ENCODE measurements around the gene PLCL1. TPM values are rescaled to one million over a fixed set of nuclear protein-coding genes. Genes with fewer than 3 reads are reported as not detected.

PLCL1 gene
- polyA plus RNA-seq, 3 donors, result 0.69 to 1.4 (median 0.79) TPM

- Histone ChIP-seq H3K4me1 (ENCODE audit: control insufficient read depth in 1 of 2, insufficient read depth in 2 of 2, low read length in 2 of 2) (no peaks in the 10 kb centered on the region), H3K4me2 (replicated peaks; ENCODE audit: extremely low read depth, low read length, poor library complexity, severe bottlenecking) (no peak overlapping the region), H3K36me3 (replicated peaks in 1 of 2; ENCODE audit: control insufficient read depth in 1 of 2, insufficient read depth in 2 of 2, low read length in 2 of 2) (no peaks in the 10 kb centered on the region), H2AFZ (ENCODE audit: insufficient read depth, low read depth, low read length, poor library complexity, severe bottlenecking) (no peak overlapping the region), H4K20me1 (ENCODE audit: insufficient read depth, low read length) (no peaks in the 10 kb centered on the region), H3K27me3 (ENCODE audit: control insufficient read depth in 2 of 2, insufficient read depth in 2 of 2, low read length in 2 of 2) (no peaks in the 10 kb centered on the region), H3K79me2 (ENCODE audit: insufficient read depth, low read length) (no peaks in the 10 kb centered on the region), H3K4me3 (replicated peaks in 1 of 3; ENCODE audit: low read depth in 2 of 3, low read length in 3 of 3) (no peak overlapping the region), H3K9me3 (replicated peaks in 1 of 2; ENCODE audit: control insufficient read depth in 1 of 2, insufficient read depth in 1 of 2, low read length in 2 of 2) (no peaks in the 10 kb centered on the region), H3K9ac (ENCODE audit: insufficient read depth, low read length, poor library complexity, severe bottlenecking) (no peak overlapping the region), H3K27ac (ENCODE audit: low read depth in 1 of 2, low read length in 2 of 2) (no peak overlapping the region)
- no peak overlapping the region for H3K27ac Mint-ChIP-seq
- intact Hi-C loops (cut with micrococcal nuclease), result no loop called here
- no peak overlapping the region for H3K4me3 Mint-ChIP-seq
- WGBS (ENCODE audit: insufficient coverage), result 80% methylated on average over 1 of the region's 2 CpGs
- no peaks in the 10 kb centered on the region for H3K4me1 Mint-ChIP-seq
- H3K36me3 Mint-ChIP-seq, result no peaks in the 10 kb centered on the region
- peaks cover 0 to 2% (median 0%) of the 10 kb centered on the region in 7 donors for H3K9me3 Mint-ChIP-seq
- no peak for DNase-seq
- H3K27me3 Mint-ChIP-seq (ENCODE audit: low read depth in 3 of 3), result peaks cover 0 to 5% (median 2%) of the 10 kb centered on the region in 3 donors
- TF ChIP-seq, protein P1, sequence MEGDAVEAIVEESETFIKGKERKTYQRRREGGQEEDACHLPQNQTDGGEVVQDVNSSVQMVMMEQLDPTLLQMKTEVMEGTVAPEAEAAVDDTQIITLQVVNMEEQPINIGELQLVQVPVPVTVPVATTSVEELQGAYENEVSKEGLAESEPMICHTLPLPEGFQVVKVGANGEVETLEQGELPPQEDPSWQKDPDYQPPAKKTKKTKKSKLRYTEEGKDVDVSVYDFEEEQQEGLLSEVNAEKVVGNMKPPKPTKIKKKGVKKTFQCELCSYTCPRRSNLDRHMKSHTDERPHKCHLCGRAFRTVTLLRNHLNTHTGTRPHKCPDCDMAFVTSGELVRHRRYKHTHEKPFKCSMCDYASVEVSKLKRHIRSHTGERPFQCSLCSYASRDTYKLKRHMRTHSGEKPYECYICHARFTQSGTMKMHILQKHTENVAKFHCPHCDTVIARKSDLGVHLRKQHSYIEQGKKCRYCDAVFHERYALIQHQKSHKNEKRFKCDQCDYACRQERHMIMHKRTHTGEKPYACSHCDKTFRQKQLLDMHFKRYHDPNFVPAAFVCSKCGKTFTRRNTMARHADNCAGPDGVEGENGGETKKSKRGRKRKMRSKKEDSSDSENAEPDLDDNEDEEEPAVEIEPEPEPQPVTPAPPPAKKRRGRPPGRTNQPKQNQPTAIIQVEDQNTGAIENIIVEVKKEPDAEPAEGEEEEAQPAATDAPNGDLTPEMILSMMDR (IDR thresholded peaks at IDR 0.05), result no peak
These were observed 363.0 kb downstream of the PLCL1 start for GRCh38 chr2:198167346-198167745.

DNA sequence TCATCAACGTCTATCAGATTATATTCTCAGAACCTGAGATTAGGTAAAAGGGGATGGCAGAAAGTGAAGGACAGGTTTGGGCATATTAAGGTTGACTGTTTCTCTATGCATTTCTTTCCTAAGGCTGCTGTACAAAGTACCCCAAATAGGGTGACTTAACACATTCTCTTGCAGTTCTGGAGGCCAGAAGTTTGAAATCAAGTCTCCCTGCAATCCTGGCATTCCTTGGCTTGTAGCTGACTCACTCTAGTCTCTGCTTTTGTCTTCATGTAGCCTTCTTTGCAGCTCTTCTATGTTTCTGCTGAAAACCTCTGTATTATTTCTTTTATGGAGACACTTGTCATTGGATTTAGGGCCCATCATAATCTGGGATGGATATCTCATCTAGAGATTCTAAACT is 364.3 kb downstream of the PLCL1 start:
- intact Hi-C loops (cut with micrococcal nuclease), result no loop called here
- Histone ChIP-seq H4K20me1 (ENCODE audit: insufficient read depth, low read length) (no peaks in the 10 kb centered on the region), H3K27ac (ENCODE audit: low read depth in 1 of 2, low read length in 2 of 2) (no peak overlapping the region), H3K79me2 (ENCODE audit: insufficient read depth, low read length) (no peaks in the 10 kb centered on the region), H3K36me3 (replicated peaks in 1 of 2; ENCODE audit: control insufficient read depth in 1 of 2, insufficient read depth in 2 of 2, low read length in 2 of 2) (no peaks in the 10 kb centered on the region), H3K4me2 (replicated peaks; ENCODE audit: extremely low read depth, low read length, poor library complexity, severe bottlenecking) (no peak overlapping the region), H2AFZ (ENCODE audit: insufficient read depth, low read depth, low read length, poor library complexity, severe bottlenecking) (no peak overlapping the region), H3K4me3 (replicated peaks in 1 of 3; ENCODE audit: low read depth in 2 of 3, low read length in 3 of 3) (no peak overlapping the region), H3K4me1 (ENCODE audit: control insufficient read depth in 1 of 2, insufficient read depth in 2 of 2, low read length in 2 of 2) (no peaks in the 10 kb centered on the region), H3K27me3 (ENCODE audit: control insufficient read depth in 2 of 2, insufficient read depth in 2 of 2, low read length in 2 of 2) (no peaks in the 10 kb centered on the region), H3K9me3 (replicated peaks in 1 of 2; ENCODE audit: control insufficient read depth in 1 of 2, insufficient read depth in 1 of 2, low read length in 2 of 2) (no peaks in the 10 kb centered on the region), H3K9ac (ENCODE audit: insufficient read depth, low read length, poor library complexity, severe bottlenecking) (no peak overlapping the region)
- Mint-ChIP-seq H3K4me3 (no peak overlapping the region), H3K9me3 (peaks cover 0 to 2% (median 0%) of the 10 kb centered on the region in 7 donors), H3K36me3 (no peaks in the 10 kb centered on the region), H3K27me3 (ENCODE audit: low read depth in 3 of 3) (peaks cover 0 to 5% (median 2%) of the 10 kb centered on the region in 3 donors), H3K4me1 (no peaks in the 10 kb centered on the region), H3K27ac (no peak overlapping the region)
- TF ChIP-seq, protein P1 (IDR thresholded peaks at IDR 0.05), result no peak
- no CpG with 5 or more reads among the region's 1 CpG for WGBS (ENCODE audit: insufficient coverage)
- no peak for DNase-seq

All from CD14-positive monocyte (primary cell).